Adrenal gland (tissue), 5 donors: ENCODE results near the gene RNF217.

Source experiments
- POLR2A ChIP-seq, 2 donors: fragments of 450-650 bp; IDR thresholded peaks; one replicate each; pipeline ENCODE4 v1.6.1; 2017; ENCODE audit warnings: antibody characterized with exemption in 2 of 2, mild to moderate bottlenecking in 2 of 2, moderate library complexity in 1 of 2
- TF ChIP-seq, protein P1 (sequence below), 6 experiments: fragments of 450-650 bp in 4 of 6; fragments of 200-600 bp in 2 of 6; sonication (generic) in 1 of 6; IDR thresholded peaks; 1 replicate in 5 of 6; 2 replicates in 1 of 6; pipeline versions ENCODE4 v1.5.1 to v1.8.0; 2016 to 2021; ENCODE audit warnings: antibody characterized with exemption in 6 of 6, mild to moderate bottlenecking in 2 of 6, moderate library complexity in 1 of 6
- donor health status: DM: no; HTN: no; CAD: no.

DNA sequence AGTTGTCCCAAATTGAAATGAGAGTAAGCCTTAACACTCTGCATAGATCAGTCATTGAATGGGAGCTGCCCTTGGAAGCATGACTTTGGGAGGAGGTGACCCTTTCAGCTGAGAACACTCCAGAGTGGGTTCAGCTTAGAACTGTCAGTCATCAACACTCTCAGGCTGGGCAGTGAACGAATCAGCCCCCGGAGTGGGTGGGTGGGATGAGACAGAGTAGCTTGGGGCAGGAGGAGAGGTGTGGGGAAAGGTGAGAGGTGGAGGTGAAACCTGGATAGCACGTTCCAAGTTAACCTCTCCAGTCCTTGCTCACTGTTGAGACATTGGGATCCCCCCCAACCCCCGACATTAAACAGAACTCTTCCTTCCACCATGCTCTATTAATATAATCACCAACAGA is 136.0 kb downstream of the RNF217 start:
- TF ChIP-seq, protein P1, sequence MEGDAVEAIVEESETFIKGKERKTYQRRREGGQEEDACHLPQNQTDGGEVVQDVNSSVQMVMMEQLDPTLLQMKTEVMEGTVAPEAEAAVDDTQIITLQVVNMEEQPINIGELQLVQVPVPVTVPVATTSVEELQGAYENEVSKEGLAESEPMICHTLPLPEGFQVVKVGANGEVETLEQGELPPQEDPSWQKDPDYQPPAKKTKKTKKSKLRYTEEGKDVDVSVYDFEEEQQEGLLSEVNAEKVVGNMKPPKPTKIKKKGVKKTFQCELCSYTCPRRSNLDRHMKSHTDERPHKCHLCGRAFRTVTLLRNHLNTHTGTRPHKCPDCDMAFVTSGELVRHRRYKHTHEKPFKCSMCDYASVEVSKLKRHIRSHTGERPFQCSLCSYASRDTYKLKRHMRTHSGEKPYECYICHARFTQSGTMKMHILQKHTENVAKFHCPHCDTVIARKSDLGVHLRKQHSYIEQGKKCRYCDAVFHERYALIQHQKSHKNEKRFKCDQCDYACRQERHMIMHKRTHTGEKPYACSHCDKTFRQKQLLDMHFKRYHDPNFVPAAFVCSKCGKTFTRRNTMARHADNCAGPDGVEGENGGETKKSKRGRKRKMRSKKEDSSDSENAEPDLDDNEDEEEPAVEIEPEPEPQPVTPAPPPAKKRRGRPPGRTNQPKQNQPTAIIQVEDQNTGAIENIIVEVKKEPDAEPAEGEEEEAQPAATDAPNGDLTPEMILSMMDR (IDR thresholded peaks at IDR 0.05), result no peak
- no peak for TF ChIP-seq POLR2A (IDR thresholded peaks at IDR 0.05)
